Measurements from ENCODE around the gene ZNF384.

Gene ZNF384

GRCh38 chr12:6697584-6698351 is 8.6 kb upstream of the ZNF384 start:
- FAIRE-seq (no peak), DNase-seq (ENCODE audit: insufficient read length, low spot score) (no peak)
- TF ChIP-seq CTCF (IDR thresholded peaks at IDR 0.05; ENCODE audit: insufficient read depth, missing control alignments), result peak; percentile 48

DNA sequence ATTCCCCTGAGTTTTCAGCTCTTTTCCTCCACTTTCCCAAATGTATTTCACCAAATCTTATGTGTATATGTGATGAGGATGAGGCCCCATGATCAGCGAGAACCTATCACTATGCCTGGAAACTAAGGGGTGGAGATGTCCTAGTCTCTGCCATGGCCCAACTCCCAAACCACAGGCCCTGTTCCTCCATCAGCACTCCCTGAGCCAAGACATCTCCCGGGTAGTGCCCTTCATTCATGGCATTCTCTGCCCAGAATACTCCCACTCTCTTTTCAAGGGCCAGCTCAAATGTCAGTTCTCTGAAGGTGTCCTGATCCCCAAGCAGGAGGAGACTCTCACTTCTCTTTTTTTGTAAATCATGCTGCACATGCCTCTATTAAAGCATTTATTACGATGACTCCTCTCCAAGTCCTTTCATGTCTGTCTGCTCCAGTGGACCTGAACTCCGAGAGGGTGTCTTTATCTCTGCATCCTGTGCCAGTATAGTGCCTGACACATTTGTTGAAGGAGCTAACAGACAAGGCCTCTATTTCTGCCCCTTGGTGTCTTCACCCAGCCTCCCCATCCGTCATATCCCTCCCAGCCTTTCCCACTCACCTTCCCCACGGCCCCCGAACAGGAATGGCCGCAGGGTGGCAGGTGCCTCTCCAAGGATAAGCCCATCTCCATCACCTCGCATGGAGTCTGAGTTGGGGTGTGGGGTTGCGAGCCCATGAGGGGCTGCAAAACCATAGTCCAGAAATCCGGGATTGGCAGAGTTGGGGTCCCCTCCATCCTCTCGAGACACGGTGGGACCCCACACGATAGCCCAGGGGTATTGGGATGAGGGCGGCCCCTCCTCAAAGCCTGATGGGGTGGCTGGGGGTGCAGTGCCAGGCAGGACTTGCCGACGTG is 7.8 kb upstream of the ZNF384 start:
- FAIRE-seq (no peak), DNase-seq (ENCODE audit: insufficient read length, low spot score) (no peak)
- no peak for TF ChIP-seq CTCF (IDR thresholded peaks at IDR 0.05; ENCODE audit: insufficient read depth, missing control alignments)

DNA sequence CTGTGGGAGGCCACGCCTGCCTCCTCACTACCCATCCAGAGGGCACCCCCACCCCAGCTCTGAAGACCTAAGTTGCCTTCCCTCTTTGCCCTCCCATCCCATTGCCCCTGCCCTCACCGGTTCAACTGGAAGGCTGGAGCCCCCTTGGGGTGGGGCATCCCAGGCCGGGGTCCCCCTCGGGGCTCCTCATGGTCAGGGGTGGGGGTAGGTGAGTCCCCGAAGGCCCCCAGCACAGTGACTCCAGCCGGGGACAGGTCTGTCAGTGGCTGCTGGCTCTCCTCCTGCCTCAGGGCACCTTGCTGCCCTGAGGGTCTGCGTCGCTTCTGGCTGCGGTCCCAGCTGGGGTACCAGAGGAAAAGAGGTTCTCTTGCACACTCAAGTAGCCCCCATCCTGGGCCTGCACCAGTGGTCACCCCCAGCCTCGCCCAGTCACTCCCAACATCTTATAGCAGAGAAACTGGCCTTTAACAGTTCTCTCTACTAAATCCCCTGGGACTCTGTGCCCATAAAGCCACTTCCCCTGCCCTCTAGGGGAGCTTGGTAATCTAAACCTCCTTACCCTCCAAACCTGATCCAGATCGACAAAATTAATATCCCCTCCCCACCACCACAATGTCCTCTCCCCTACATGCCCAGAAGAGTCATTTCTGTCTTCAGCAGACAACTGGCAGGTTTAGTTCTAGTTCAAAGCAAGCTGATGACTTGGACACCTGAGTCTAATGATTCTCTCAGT is 6.3 kb upstream of the ZNF384 start:
- FAIRE-seq (no peak), DNase-seq (ENCODE audit: insufficient read length, low spot score) (no peak)
- no peak for TF ChIP-seq CTCF (IDR thresholded peaks at IDR 0.05; ENCODE audit: insufficient read depth, missing control alignments)

DNA sequence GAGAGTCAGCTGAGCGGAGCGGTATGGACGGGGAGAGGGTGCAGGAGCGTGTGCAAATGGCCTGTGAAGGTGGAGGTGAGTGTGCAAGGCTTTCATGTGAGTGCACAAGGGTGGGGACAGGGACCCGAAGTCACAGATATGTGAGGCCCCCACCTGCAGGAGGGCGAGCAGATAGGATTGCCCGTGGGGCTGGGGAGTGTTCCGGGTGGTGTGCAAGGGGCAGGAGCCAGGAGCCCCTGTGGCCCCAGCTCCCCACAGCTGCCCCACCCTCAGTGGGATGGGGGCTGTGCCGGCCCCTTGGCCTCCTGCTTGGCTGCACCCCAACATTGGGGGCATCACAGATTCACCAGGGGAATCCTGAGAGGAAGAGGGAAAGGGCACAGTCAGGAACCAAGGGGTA is 5.5 kb upstream of the ZNF384 start:
- FAIRE-seq (no peak), DNase-seq (ENCODE audit: insufficient read length, low spot score) (no peak)
- TF ChIP-seq CTCF (IDR thresholded peaks at IDR 0.05; ENCODE audit: insufficient read depth, missing control alignments), result no peak

DNA sequence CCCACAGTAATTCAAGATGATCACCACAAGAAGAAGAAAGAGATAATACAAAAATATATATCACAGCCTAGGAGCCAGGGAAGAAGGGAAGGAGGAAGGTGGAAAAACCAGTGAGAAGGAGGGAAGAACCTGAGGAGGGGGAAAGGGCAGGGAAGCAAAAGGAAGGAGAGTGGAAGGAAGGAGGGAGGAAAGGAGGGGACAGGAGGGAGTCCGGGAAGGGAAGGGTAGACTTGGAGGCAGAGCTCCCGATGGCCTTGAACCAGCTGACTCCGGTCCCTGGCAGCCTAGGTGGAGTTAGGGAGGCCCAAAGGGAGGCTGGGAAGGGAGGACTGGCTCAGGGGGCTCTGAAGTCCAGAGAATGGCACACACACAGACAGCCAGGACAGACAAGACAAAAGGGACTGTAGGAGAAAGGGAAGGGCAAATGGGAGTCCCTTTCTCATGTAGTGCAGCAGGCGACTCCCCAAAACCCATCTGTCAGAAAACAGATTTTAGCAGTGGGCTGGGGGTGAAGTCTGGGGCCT is 4.7 kb upstream of the ZNF384 start:
- FAIRE-seq (no peak), DNase-seq (ENCODE audit: insufficient read length, low spot score) (no peak)
- TF ChIP-seq CTCF (IDR thresholded peaks at IDR 0.05; ENCODE audit: insufficient read depth, missing control alignments), result no peak

- no peak for FAIRE-seq
- no peak for DNase-seq (ENCODE audit: insufficient read length, low spot score)
- no peak for TF ChIP-seq CTCF (IDR thresholded peaks at IDR 0.05; ENCODE audit: insufficient read depth, missing control alignments)
Observed at GRCh38 chr12:6692888-6693287, 3.7 kb upstream of the ZNF384 start.

Measured in D721Med (cell line).